Embryonic facial prominence (tissue), 1 donor: Measurements from ENCODE around the gene FERMT3.
A peak's percentile ranks its signal among the peaks of the same experiment; 100 is the strongest.

Experiments
- DNase-seq: peaks from one replicate; pipeline ENCODE4 v3.0.0-alpha.2; 2016; ENCODE audit errors: extremely low spot score

FERMT3 gene

GRCh38 chr11:64186492-64187165 lies 19.9 kb upstream of the FERMT3 start:
- DNase-seq, result no peak

- no peak for DNase-seq
These were observed 14.1 kb upstream of the FERMT3 start for GRCh38 chr11:64192434-64192833.

GRCh38 chr11:64196626-64197025 lies 9.9 kb upstream of the FERMT3 start:
- no peak for DNase-seq

GRCh38 chr11:64198511-64198910 lies 8.0 kb upstream of the FERMT3 start:
- DNase-seq, result no peak

GRCh38 chr11:64201543-64201942 lies 5.0 kb upstream of the FERMT3 start:
- DNase-seq, result no peak

- DNase-seq, result no peak
These were observed 3.5 kb upstream of the FERMT3 start for GRCh38 chr11:64202992-64203391.

GRCh38 chr11:64203421-64204079 lies 3.0 kb upstream of the FERMT3 start:
- DNase-seq, result no peak

- DNase-seq, result no peak
These were observed 2.5 kb upstream of the FERMT3 start for GRCh38 chr11:64204080-64204440.

GRCh38 chr11:64204464-64204989 lies 2.0 kb upstream of the FERMT3 start:
- DNase-seq, result peak; percentile 80

GRCh38 chr11:64207256-64208085 lies 950 bp downstream of the FERMT3 start:
- no peak for DNase-seq

- DNase-seq, result no peak
These were observed 1.7 kb downstream of the FERMT3 start for GRCh38 chr11:64208086-64208795.

GRCh38 chr11:64208796-64209562 lies 2.5 kb downstream of the FERMT3 start:
- DNase-seq, result no peak

- no peak for DNase-seq
These were observed 3.0 kb downstream of the FERMT3 start for GRCh38 chr11:64209563-64209843.

- no peak for DNase-seq
These were observed 3.9 kb downstream of the FERMT3 start for GRCh38 chr11:64210301-64211020.

GRCh38 chr11:64211181-64211872 lies 4.8 kb downstream of the FERMT3 start:
- no peak for DNase-seq

GRCh38 chr11:64216879-64217278 lies 10.4 kb downstream of the FERMT3 start:
- DNase-seq, result no peak

- DNase-seq, result no peak
These were observed 12.3 kb downstream of the FERMT3 start for GRCh38 chr11:64218628-64219353.

- no peak for DNase-seq
These were observed 12.8 kb downstream of the FERMT3 start for GRCh38 chr11:64219354-64219684.

GRCh38 chr11:64219755-64220154 lies 13.2 kb downstream of the FERMT3 start:
- no peak for DNase-seq

GRCh38 chr11:64220271-64220670 lies 13.8 kb downstream of the FERMT3 start:
- no peak for DNase-seq
